Measurements from ENCODE around the gene PLB1.

PLB1 gene

GRCh38 chr2:28678944-28679343 is 183.1 kb downstream of the PLB1 start:
- Histone ChIP-seq H3K9me3 (ENCODE audit: low read depth, low read length) (no peaks in the 10 kb centered on the region), H3K27ac (no peak overlapping the region), H3K4me3 (no peak overlapping the region), H3K9ac (ENCODE audit: insufficient read length) (no peak overlapping the region), H3K36me3 (ENCODE audit: insufficient read depth, low read length) (no peaks in the 10 kb centered on the region)
- TF ChIP-seq FOXP2 (optimal IDR thresholded peaks at IDR 0.05; ENCODE audit: control extremely low read depth, extremely low read length, insufficient read depth) = no peak
- no peak for DNase-seq (ENCODE audit: low read depth, low spot score)

DNA sequence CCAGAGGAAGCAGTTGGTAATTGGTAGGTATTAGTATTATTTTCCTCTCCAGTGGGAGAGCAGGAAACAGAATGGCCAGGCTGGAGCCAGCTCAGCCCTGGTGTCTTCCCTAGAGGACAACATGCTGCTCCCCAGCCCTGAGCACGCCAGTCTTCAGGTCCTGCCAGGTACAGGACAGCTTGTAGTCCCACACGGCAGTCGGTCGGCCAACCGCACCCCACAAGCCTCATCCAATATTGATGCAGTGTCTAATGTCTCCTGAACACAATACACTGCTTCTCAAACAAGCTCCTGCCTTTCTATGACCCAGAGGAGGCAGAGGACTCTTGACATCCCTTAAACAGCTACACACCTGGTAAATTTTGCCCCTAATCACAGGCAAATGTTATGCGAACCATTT is 184.8 kb downstream of the PLB1 start:
- H3K36me3 ChIP-seq (ENCODE audit: insufficient read depth, low read length) = no peaks in the 10 kb centered on the region
- no peak for DNase-seq (ENCODE audit: low read depth, low spot score)
- no peak overlapping the region for H3K27ac ChIP-seq
- TF ChIP-seq EZH2 (IDR thresholded peaks at IDR 0.05) (no peak), POLR2AphosphoS5 (IDR thresholded peaks at IDR 0.05; ENCODE audit: borderline replicate concordance, low read depth, low read length) (no peak), FOXP2 (optimal IDR thresholded peaks at IDR 0.05; ENCODE audit: control extremely low read depth, extremely low read length, insufficient read depth) (no peak)
- no peak overlapping the region for H3K4me3 ChIP-seq
- no peaks in the 10 kb centered on the region for H3K9me3 ChIP-seq (ENCODE audit: low read depth, low read length)
- H3K9ac ChIP-seq (ENCODE audit: insufficient read length) = no peak overlapping the region

DNA sequence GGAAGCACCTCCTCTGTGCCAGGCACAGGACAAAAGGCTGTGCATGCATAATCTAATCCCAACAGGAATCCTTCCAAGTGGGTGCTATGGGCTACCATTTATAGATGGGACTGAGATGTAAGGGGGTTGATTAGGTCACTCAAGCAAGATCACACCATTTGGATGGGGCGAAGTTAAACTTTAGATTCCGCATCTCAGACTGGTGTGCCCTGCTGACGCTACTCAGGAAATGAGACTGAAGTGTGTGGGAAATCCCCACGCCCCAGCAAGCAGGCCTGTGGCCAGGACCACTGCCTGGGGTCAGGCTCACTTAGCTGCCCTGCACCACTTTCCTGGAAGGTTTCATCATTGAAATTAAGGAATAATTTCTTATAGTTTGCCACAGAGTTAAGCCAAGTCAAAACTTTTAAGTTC is 185.3 kb downstream of the PLB1 start:
- Histone ChIP-seq H3K9ac (ENCODE audit: insufficient read length) (no peak overlapping the region), H3K27ac (no peak overlapping the region), H3K36me3 (ENCODE audit: insufficient read depth, low read length) (no peaks in the 10 kb centered on the region), H3K9me3 (ENCODE audit: low read depth, low read length) (no peaks in the 10 kb centered on the region), H3K4me3 (no peak overlapping the region)
- TF ChIP-seq POLR2AphosphoS5 (IDR thresholded peaks at IDR 0.05; ENCODE audit: borderline replicate concordance, low read depth, low read length) = no peak
- TF ChIP-seq FOXP2 (optimal IDR thresholded peaks at IDR 0.05; ENCODE audit: control extremely low read depth, extremely low read length, insufficient read depth) = no peak
- no peak for TF ChIP-seq EZH2 (IDR thresholded peaks at IDR 0.05)
- no peak for DNase-seq (ENCODE audit: low read depth, low spot score)

GRCh38 chr2:28681606-28682005 is 185.7 kb downstream of the PLB1 start:
- H3K9ac ChIP-seq (ENCODE audit: insufficient read length) = no peak overlapping the region
- no peak for DNase-seq (ENCODE audit: low read depth, low spot score)
- TF ChIP-seq POLR2AphosphoS5 (IDR thresholded peaks at IDR 0.05; ENCODE audit: borderline replicate concordance, low read depth, low read length) (no peak), EZH2 (IDR thresholded peaks at IDR 0.05) (no peak), FOXP2 (optimal IDR thresholded peaks at IDR 0.05; ENCODE audit: control extremely low read depth, extremely low read length, insufficient read depth) (no peak)
- H3K9me3 ChIP-seq (ENCODE audit: low read depth, low read length) = no peaks in the 10 kb centered on the region
- H3K4me3 ChIP-seq = no peak overlapping the region
- no peaks in the 10 kb centered on the region for H3K36me3 ChIP-seq (ENCODE audit: insufficient read depth, low read length)
- H3K27ac ChIP-seq = no peak overlapping the region

GRCh38 chr2:28683100-28683706 is 187.3 kb downstream of the PLB1 start:
- TF ChIP-seq FOXP2 (optimal IDR thresholded peaks at IDR 0.05; ENCODE audit: control extremely low read depth, extremely low read length, insufficient read depth) = no peak
- TF ChIP-seq EZH2 (IDR thresholded peaks at IDR 0.05) = no peak
- TF ChIP-seq POLR2AphosphoS5 (IDR thresholded peaks at IDR 0.05; ENCODE audit: borderline replicate concordance, low read depth, low read length) = no peak
- Histone ChIP-seq H3K27ac (no peak overlapping the region), H3K36me3 (ENCODE audit: insufficient read depth, low read length) (no peaks in the 10 kb centered on the region), H3K9me3 (ENCODE audit: low read depth, low read length) (no peaks in the 10 kb centered on the region), H3K4me3 (no peak overlapping the region), H3K9ac (ENCODE audit: insufficient read length) (no peak overlapping the region)
- DNase-seq (ENCODE audit: low read depth, low spot score) = no peak

- TF ChIP-seq POLR2AphosphoS5 (IDR thresholded peaks at IDR 0.05; ENCODE audit: borderline replicate concordance, low read depth, low read length) (no peak), EZH2 (IDR thresholded peaks at IDR 0.05) (no peak), FOXP2 (optimal IDR thresholded peaks at IDR 0.05; ENCODE audit: control extremely low read depth, extremely low read length, insufficient read depth) (no peak)
- DNase-seq (ENCODE audit: low read depth, low spot score) = no peak
- H3K9ac ChIP-seq (ENCODE audit: insufficient read length) = no peak overlapping the region
- H3K9me3 ChIP-seq (ENCODE audit: low read depth, low read length) = no peaks in the 10 kb centered on the region
- no peak overlapping the region for H3K4me3 ChIP-seq
- H3K27ac ChIP-seq = no peak overlapping the region
- H3K36me3 ChIP-seq (ENCODE audit: insufficient read depth, low read length) = no peaks in the 10 kb centered on the region
These were observed 188.4 kb downstream of the PLB1 start for GRCh38 chr2:28684142-28684858.

GRCh38 chr2:28687171-28687570 is 191.3 kb downstream of the PLB1 start:
- DNase-seq (ENCODE audit: low read depth, low spot score) = no peak
- Histone ChIP-seq H3K36me3 (ENCODE audit: insufficient read depth, low read length) (no peaks in the 10 kb centered on the region), H3K27ac (no peak overlapping the region), H3K9me3 (ENCODE audit: low read depth, low read length) (no peaks in the 10 kb centered on the region), H3K9ac (ENCODE audit: insufficient read length) (no peak overlapping the region), H3K4me3 (no peak overlapping the region)
- TF ChIP-seq FOXP2 (optimal IDR thresholded peaks at IDR 0.05; ENCODE audit: control extremely low read depth, extremely low read length, insufficient read depth) (no peak), POLR2AphosphoS5 (IDR thresholded peaks at IDR 0.05; ENCODE audit: borderline replicate concordance, low read depth, low read length) (no peak), EZH2 (IDR thresholded peaks at IDR 0.05) (no peak)

- DNase-seq (ENCODE audit: low read depth, low spot score) = no peak
- no peaks in the 10 kb centered on the region for H3K36me3 ChIP-seq (ENCODE audit: insufficient read depth, low read length)
- no peak overlapping the region for H3K27ac ChIP-seq
- no peaks in the 10 kb centered on the region for H3K9me3 ChIP-seq (ENCODE audit: low read depth, low read length)
- H3K4me3 ChIP-seq = no peak overlapping the region
- no peak overlapping the region for H3K9ac ChIP-seq (ENCODE audit: insufficient read length)
- TF ChIP-seq FOXP2 (optimal IDR thresholded peaks at IDR 0.05; ENCODE audit: control extremely low read depth, extremely low read length, insufficient read depth) (no peak), POLR2AphosphoS5 (IDR thresholded peaks at IDR 0.05; ENCODE audit: borderline replicate concordance, low read depth, low read length) (no peak), EZH2 (IDR thresholded peaks at IDR 0.05) (no peak)
These were observed 192.0 kb downstream of the PLB1 start for GRCh38 chr2:28687640-28688385.
